Fibroblast of skin of abdomen (primary cell): ENCODE results near the gene VCX. TPM values are rescaled to one million over a fixed set of nuclear protein-coding genes. Genes with fewer than 3 reads are reported as not detected.
"Not testable (repeated sequence)": the region's sequence is repeated elsewhere in the genome, so short reads cannot be mapped to it uniquely, and the experiment has no call there.

ENCODE experiments used
- DNase-seq: peaks from one replicate; pipeline ENCODE4 v3.0.0-alpha.2; 2013
- polyA plus RNA-seq, 2 experiments: library from polyadenylated mRNA; unstranded; fragments of 120-200 nt; gene quantifications; one replicate each; pipeline ENCODE4 v1.2.1, GENCODE V29; 2013; ENCODE audit not compliant: insufficient read length in 2 of 2

Gene VCX
- not detected for polyA plus RNA-seq (2013, experiment 1 of 2; ENCODE audit: insufficient read length)
- not detected for polyA plus RNA-seq (2013, experiment 2 of 2; ENCODE audit: insufficient read length)

- not testable (repeated sequence) for DNase-seq
Observed at GRCh38 chrX:7842871-7843270, at the start of gene VCX. Gene VCX, plus strand, starts transcription at chrX:7843171. Its CDS starts 33 bp downstream, at chrX:7843204.

GRCh38 chrX:7798327-7798726 lies 44.6 kb upstream of the VCX start:
- DNase-seq: no peak

- DNase-seq: no peak
Observed at GRCh38 chrX:7801711-7802110, 41.3 kb upstream of the VCX start.

- no peak for DNase-seq
Observed at GRCh38 chrX:7815166-7815805, 27.7 kb upstream of the VCX start.

GRCh38 chrX:7828594-7828993 lies 14.4 kb upstream of the VCX start:
- DNase-seq: no peak

GRCh38 chrX:7841084-7841805 lies 1.7 kb upstream of the VCX start:
- DNase-seq: no peak

GRCh38 chrX:7852166-7852565 lies 9.2 kb downstream of the VCX start:
- DNase-seq: no peak

GRCh38 chrX:7872042-7872441 lies 29.1 kb downstream of the VCX start:
- DNase-seq: no peak

GRCh38 chrX:7876957-7877356 lies 34.0 kb downstream of the VCX start:
- DNase-seq: no peak

GRCh38 chrX:7889135-7889534 lies 46.2 kb downstream of the VCX start:
- DNase-seq: no peak

- DNase-seq: peak; percentile 4
Observed at GRCh38 chrX:7889680-7890079, 46.7 kb downstream of the VCX start.

GRCh38 chrX:7891928-7892327 lies 49.0 kb downstream of the VCX start:
- no peak for DNase-seq
